NCI-H2081 (cell line): ENCODE results near the gene CYP26A1.
A peak's percentile ranks its signal among the peaks of the same experiment; 100 is the strongest.

Experiments
- DNase-seq, 2 experiments: peaks; one replicate each; lab custom pipeline; 2025; lab: John Stamatoyannopoulos, UW

Gene CYP26A1

DNA sequence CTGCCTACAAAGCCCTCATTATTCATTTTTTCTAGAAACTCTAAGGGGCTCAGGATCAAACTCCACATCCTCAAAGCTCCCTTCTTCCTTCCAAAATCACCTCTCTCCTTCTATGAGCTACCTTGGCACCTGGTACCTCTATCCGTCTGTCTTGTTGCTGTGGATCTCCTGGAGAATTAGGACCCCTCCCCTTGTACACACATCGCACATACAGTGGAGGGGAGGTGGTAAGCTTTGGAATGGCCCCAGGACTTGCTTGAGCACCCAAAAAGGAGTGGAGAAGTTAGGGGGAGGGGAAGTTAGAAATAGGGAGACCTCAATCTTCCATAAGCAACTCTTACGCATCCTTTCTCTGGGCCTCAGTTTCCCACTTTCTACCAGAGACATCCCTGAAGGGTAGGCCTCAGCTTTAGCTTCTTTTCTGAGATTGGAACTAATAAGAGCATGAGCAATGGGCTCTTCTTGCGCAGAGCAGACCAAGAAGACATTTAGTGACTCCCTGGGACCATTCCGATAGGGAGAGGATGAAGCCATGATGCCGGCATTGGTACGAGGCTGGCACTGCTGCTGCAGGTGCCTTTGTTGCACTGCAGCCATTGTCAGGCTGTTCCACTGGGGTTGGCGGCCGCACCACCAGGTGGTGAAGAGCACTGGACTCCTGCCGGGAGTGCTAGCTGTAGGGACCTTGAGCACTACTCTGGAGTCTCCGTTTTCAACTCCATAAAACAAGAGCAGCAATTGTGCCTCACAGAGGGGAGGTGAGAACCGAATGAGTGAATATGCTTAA is 8.6 kb upstream of the CYP26A1 start:
- DNase-seq, result no peak

DNA sequence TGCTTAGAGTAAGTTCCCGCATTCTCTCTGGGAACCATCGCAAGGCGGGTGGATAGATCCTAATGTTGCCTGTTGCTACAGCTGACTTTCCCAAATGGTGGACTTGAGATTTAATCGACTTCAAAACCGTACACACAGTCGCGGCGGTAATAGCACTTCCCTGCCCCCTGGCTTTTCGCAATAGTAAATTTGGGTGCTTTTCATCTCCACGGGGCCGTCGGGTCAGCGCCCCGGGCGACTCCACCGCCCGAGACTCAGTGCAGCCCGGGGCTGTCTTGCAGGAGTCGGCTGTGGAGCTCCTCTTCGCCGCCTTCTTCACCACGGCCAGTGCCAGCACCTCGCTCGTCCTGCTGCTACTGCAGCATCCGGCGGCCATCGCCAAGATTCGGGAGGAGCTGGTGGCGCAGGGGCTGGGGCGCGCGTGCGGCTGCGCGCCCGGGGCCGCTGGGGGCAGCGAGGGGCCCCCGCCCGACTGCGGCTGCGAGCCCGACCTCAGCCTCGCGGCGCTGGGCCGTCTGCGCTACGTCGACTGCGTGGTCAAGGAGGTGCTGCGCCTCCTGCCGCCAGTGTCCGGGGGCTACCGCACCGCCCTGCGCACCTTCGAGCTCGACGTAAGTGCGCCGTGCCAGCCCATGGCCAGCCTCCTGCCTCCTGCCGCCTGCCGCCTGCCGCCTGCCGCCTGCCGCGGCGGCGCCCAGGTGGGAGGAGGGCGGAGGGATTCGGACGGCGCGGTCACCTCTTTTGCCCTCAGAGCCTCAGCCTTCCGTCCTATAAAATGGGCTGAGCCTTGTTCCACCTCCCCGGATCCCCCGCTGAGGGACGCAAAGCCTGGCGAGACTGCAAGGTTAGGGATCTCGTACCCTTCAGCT is 7.8 kb upstream of the CYP26A1 start:
- no peak for DNase-seq

DNA sequence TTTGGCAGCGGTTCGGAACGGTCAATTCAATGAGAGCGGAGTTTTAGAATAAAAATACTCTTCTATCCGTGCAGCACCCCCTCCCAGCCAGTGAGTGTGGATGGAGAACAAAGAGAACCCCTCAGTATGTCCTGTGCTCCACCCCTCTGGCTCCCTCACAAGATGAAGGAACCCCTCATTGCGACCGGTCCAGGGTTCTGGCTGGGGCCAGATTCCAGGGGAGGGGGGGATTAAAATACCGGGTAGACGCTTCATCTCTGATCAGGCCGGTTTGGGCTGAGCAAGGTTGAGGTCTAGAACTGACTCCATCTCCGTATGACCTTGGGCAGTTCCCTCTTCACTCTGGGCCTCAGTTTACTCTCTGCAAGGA is 7.2 kb upstream of the CYP26A1 start:
- DNase-seq, result no peak

DNA sequence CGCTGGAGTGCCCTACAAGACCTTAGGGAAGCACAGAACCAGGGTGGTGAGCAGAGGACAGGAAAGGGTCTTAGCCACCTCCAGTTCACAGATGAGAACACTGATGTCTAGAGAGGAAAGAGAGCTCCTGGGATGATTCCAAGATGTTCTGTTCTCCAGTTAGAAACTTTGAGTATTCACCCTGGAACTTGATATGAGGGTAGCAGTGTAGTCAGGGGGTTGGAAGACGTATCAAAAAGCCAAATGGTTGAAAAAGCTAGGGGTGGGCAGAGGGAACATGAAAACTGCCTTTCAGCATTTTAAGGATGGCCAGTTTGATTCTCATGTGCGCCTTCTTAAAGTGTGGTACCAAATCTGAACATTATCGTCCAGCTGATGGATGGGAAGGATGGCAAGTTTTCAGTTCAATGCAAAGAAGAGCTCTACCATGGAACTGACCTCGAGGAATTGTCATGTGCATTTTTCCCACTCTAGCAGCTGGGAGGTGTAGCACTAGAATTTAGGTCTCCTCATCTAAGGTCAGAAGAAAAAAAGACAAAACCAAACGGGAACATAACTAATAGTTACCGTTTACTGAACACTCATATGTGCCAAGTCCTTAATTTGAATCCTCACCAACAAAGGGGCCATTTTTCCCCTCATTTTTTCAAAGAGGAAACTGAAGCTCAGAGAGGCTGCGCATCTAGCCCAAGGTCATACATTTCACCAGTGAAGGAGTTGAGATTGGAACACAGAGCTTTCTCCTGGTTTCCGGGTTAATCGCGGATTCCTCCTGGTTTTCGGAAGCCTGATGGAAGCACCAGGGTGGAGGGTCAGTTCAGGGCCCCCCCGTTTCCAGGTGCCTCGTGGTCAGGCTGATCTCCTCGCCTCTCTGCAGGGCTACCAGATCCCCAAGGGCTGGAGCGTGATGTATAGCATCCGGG is 6.0 kb upstream of the CYP26A1 start:
- DNase-seq, result no peak

GRCh38 chr10:93068411-93069244 is 5.1 kb upstream of the CYP26A1 start:
- peak in 1 of 2 experiments; percentile 41 for DNase-seq

GRCh38 chr10:93069245-93069561 is 4.5 kb upstream of the CYP26A1 start:
- no peak for DNase-seq

- DNase-seq, result no peak
Measured at GRCh38 chr10:93070378-93071176, 3.1 kb upstream of the CYP26A1 start.

DNA sequence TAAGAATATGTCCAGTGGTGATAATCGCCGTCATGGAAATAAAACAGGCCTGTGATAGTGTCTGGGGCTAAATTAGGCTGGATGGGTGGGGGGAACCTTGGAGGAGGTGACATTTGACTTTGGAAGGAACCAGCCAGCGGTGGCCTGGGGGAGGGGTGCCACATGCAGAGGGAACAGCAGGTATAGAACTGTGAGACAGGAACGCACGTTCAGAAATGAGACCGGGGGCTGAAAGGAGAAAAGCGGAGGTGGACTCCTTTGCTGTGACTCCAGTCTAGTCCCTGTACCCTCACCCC is 2.6 kb upstream of the CYP26A1 start:
- DNase-seq, result no peak

DNA sequence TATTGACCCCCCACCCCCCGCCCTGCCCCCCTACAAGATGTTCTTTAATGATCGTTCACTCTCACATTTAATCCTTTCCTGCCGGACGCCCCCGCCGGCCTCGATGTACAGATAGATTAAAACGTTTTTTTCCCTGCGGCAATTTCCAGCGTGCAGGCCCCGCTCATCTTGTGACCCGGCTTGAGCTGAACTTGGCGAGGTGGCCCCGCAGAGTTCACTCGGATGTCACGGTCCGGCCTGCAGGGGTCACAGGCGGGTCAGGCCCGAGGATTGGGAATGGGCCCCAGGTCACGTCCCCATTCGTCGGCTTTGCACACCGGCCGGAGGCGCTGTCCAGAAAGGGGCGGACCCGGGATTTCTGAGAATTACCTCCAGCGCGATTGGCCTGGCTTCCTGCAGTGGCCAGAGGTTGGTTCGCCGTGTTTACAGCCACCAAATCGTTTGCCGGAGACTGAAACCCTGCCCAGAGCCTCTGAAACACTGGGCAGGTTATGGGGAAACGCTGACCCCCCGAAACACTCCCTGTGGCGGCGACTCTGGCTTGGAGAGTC is 1.9 kb upstream of the CYP26A1 start:
- no peak for DNase-seq

- DNase-seq, result peak in 1 of 2 experiments; percentile 43
Measured at GRCh38 chr10:93072225-93072712, 1.4 kb upstream of the CYP26A1 start.

GRCh38 chr10:93072713-93073538 is 767 bp upstream of the CYP26A1 start:
- DNase-seq, result no peak

- DNase-seq, result no peak
Measured at GRCh38 chr10:93074147-93074596, 479 bp downstream of the CYP26A1 start.

- no peak for DNase-seq
Measured at GRCh38 chr10:93074597-93075368, 1.1 kb downstream of the CYP26A1 start.

DNA sequence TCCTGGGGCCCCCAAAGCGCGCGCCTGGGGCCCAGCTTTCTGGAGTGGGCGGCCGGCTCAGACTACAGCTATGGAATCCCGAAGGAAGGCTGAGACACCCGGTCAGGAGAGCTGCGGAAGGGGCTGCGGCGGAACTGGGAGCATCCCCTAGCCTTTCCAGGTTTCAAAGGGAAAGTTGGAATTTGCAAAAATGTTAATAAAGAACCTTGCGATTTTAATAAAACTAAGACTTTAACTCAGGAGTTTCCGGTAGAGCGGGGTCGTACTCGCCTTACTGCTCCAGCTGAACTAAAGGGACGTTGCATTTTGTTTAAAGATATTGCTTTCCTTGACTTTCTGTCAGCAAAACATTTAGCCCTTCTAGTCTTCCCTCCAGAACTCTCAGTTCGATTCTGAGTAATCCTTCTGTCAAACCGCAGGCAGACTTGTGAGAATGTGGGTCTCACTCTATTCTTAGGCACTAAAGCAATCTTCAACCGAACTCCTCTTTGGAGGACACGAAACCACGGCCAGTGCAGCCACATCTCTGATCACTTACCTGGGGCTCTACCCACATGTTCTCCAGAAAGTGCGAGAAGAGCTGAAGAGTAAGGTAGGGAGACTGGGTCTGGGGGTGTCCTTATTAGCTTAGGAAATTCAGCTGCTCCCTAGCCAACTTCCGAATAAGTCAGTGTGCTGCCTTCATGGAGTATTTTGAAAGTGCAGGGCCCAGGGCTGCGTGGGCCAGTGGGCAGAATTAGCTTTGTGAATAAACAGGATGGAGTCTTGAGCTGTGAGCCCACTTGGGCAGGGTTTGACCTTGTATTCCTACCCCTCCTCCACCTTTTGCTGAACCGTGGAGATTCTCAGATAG is 1.9 kb downstream of the CYP26A1 start:
- no peak for DNase-seq

DNA sequence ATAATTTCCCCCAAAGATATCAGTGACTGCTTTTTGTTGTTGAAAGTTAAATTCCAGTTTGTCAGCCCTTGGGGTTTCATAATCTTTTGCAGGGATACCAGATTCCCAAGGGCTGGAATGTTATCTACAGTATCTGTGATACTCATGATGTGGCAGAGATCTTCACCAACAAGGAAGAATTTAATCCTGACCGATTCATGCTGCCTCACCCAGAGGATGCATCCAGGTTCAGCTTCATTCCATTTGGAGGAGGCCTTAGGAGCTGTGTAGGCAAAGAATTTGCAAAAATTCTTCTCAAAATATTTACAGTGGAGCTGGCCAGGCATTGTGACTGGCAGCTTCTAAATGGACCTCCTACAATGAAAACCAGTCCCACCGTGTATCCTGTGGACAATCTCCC is 3.2 kb downstream of the CYP26A1 start:
- DNase-seq, result no peak

GRCh38 chr10:93077860-93078337 is 4.2 kb downstream of the CYP26A1 start:
- no peak for DNase-seq

GRCh38 chr10:93079663-93080349 is 6.1 kb downstream of the CYP26A1 start:
- DNase-seq, result no peak
